GM19023 (cell line): ENCODE results near the gene ADCY7.
A peak's percentile ranks its signal among the peaks of the same experiment; 100 is the strongest.
"Not testable (repeated sequence)": the region's sequence is repeated elsewhere in the genome, so short reads cannot be mapped to it uniquely, and the experiment has no call there.

Source experiments
- ATAC-seq: cut with Tn5 transposase; IDR thresholded peaks from one replicate; pipeline ENCODE4 v1.9.1; 2021; ENCODE audit warnings: mild to moderate bottlenecking, moderate library complexity; ENCODE audit not compliant: unreplicated experiment

The ADCY7 gene

DNA sequence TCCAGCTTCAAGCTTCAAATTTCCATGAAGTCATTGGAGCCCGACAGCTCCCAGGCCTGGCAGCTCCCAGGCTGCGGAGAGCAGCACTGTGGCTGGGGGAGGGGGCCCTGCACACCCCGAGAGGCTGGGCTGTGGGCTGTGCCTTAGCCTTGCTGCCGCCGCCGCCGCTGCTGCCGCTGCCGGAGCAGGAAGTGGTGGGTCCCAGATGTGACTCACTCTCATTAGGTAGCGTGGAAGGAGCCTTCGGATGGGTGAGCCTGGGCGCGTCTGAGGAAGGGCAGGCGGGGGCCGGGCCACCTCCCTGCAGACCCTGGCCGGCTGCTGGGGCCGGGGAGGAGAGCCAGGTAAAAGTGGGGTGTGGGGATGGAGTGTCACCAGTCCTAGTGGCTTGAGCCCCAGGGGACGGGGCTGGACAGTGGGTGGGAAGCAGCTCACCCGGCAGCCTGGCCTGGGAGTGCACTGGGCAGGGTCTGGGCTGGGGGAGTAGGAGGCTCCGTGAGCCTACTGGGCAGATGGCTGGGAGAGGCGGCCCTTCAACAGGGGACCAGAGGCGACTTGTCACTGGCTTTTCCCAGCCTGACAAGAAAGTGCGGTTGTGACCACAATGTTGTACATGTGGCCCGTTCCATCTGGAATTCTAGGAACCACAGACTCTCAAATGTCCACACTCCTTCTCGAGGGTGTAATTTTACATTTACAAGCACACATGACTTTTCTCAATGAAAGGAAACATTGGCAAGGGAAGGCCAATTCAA, at the start of gene ADCY7:
Gene ADCY7 (plus strand): TSS at position 215 of the 755 bp plus-strand sequence. CDS start 21,629 bp downstream, outside the sequence.
- peak; percentile 80 for ATAC-seq

DNA sequence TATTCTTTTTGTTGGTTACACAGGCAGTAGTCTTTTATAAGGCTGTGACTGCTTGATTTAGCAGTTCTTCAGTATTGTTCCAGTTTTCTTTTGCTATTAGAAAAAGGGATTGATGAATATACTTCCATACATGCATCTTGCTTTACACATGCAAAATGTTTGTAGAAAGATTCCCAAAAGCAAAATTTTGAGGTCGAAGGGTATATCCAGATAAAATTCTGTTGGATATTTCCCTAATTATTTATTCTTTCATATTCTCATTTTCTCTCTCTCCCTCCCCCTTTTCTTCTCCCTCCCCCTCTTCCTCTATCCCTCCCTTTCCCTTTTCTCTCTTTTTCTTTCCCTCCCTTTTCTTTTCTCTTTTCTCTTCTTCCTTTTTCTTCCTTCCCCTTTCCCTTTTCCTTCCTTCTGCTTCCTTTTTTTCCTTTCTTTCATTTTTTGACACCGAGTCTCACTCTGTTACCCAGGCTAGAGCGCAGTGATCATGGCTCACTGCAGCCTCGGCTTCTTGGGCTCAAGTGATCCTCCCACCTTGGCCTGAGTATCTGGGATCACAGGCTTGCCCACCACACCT, 46.9 kb upstream of the ADCY7 start:
- ATAC-seq, result no peak

DNA sequence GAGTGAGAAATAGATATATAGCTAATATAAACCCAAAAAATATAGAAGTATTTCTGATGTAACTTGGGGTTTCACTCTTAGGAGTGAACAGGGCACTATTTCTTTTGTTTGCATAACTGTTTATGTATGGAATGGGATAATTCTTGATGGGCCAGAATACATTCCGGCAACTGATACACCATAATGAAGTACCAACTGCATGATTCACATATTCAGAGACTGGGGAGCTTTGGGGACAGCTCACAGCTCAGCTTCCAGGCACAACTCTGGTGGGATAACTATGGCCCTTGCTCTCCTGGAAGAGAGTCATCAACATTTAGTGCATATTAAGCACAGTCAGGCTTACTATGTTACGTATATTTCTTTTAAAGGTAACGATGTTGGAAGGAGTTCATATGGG, 42.1 kb upstream of the ADCY7 start:
- no peak for ATAC-seq

DNA sequence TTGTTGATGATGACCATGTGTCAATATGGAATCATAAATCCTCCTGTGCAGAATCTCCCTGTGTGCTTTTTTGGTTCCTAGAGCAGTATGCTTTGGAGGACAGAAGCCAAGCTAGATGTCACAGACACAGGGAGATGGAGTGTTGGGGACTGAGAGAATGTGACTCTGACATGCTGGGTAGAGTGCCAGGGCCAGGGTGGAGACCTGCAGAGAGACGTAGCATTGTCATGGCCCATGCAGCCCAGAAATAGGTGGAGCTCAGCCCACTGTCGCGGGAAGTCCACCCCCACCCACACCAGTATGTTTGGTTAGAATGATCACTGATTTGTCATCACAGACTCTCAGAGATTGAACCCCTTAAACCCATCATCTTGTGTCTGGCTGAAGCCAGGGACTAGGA, 39.2 kb upstream of the ADCY7 start:
- ATAC-seq, result no peak

DNA sequence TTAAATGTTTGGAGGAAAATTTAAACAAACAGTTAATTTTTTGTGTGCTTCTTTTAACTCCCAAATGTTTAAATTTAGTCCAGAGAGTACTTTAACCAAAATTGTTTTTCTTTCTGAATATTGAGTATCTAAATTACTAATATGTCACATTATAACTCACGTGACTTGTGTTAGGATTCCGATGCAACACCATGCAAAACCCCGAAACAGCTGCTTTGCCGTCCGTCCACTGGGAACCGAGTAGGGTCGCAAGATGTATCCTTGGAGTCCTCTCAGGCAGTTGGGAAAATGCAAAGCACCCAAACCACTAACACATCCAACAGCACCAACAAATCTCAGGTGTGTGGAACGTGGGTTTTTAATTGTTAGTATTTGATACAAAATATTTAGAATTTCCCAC, 38.7 kb upstream of the ADCY7 start:
- no peak for ATAC-seq

DNA sequence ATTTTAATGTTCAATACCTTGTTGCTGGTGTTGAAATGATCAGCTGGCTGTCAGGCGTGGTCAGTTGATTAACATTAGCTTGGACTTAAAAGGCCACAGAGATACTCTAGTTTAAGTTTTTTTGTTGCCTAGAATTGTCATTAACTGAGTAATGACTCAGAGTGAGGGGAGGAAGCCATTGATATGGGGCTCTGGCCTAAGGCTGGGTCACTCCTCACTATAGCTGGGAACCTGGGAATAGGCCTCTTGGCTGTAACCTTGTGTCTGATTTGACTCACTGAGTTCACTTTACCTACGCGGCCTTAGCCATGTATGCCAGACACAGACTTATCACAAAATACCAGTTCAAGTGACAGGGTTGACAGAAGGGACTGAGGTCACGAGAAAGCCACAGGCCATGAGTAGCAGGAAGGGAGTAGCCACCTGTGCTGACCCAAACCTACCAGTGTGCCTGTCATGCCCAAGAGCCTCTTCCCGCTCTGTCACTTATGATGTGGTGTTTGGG, 37.9 kb upstream of the ADCY7 start:
- ATAC-seq, result no peak

DNA sequence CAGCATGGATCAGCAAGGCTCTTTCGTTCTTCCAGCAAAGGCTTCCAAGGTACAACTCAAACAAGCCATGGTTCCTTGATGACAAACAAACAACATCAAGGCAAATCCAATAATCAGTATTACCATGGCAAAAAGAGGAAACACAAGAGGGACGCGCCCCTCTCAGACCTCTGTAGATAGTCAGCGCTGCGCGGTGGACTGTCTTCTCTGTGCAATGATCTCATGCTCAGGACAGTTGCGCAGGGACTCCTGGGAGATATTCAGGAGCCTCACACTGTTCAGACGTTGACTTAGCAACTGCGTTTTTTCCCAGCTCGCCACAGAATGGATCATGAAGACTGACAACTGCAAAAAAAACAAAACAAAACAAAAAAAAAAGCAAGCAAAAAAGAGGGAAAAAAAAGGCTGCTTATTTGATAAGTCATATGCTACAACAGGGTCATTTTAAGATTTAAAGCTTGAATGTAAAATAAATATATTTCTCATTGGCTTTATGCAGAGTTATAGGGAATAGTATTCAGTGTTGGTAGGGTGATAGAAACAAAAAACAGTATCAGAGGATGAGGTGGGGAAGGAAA, 37.1 kb upstream of the ADCY7 start:
- no peak for ATAC-seq

DNA sequence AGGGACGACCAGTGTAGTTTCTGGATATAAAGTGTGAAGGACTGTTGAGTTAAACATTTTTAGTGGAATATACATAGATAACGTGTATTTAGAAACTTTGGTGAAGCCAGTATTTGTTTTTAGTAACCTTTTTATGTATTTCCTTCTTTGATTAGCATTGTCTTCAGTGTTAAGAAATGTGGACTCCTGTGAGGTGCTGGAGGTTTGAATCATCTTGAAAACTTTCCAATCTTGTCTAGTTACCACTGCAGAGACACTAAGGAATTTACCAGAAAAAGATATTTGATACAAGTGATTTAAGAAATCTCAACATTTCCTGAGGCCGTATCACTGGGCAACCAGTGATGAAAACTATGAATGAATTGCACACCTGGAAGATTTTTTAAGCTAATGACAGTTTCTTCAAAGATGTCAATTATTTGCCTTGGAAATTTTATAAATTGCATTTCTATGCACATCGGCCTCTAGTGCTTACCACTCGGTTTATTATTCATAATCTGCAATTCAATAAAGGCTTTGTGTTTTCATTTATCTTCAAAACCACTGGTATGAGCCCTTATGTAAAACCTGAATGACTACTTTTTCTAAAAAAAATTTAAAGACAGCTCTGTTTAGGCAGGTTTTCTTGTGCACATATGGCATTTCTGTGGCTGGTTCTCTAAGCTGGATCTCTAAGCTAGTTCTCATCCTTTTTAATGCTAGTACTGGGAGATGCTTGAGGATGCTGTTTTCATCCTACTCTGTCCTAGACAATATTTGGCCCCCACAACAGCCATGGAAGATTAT, 31.4 kb upstream of the ADCY7 start:
- no peak for ATAC-seq

DNA sequence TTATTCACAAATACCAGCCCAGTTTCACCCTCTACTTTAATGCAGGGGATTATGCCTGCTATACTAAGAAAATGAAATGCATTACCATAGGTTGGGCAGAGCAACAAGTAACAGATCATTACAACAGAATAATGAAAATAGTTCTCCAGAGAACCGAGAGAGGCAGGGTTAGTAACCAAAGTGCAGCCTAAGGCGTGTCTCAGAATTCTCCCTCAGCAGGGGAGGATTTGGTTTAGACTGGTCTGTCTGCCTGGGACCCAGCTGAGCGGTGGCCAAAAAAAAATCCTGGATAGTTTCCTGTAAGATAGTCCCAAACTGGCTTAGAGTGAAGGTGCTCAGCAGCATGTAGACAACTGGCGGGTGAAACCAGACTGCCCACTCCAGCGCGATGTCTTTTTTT, 30.8 kb upstream of the ADCY7 start:
- ATAC-seq, result no peak

DNA sequence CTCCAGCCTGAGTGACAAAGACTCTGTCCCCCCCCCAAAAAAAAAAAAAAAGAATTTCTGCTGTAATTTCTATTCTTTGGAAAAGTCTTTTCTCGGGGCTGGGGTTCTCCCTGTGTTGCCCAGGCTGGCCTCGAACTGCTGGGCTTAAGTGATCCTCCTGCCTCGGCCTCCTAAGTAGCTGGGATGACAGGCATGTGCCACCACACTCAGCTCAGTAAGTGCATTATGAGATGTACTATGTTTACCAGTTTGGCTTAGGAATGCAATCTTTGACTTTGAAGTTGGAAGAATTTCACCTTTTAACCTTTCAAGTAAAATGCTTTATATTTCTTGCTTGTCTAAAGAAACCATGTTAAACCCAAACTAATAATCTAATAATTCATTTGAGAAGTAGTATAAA, 28.0 kb upstream of the ADCY7 start:
- ATAC-seq, result no peak

DNA sequence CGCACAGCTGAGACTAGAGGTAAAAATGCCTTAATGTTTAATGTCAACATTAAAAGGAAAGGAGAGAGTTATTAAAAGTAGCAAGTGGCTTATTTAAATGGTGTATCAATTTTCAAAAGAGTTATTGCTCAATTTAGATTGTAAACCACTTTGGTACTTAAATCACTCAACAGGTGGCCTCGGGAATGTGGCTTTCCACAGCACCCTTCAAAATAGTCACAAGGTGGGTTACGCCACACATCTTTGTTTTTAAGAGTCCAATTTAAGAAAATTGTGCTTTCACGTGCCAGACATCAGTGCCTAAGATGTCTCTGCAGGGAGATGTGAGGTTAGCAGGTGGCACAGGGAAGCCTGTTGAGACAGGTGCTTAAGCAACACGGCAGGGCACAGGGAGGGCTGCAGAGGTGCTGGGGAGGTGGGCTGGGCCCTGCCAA, 27.5 kb upstream of the ADCY7 start:
- no peak for ATAC-seq

DNA sequence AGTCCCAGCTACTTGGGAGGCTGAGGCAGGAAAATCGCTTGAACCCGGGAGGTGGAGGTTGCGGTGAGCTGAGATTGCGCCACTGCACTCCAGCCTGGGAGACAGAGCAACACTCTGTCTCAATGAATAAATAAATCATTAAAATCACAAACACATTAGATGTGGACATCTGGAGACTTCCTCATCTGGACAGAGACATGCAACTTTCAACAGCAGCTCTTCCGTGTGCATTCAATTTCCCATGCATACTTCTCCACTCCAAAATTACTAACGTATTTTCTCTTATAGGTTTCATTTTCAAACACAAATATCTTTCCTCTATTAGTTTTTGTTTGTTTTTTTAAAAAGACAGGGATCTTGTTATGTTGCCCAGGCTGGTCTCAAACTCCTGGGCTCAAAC, 23.3 kb upstream of the ADCY7 start:
- ATAC-seq, result not testable (repeated sequence)

DNA sequence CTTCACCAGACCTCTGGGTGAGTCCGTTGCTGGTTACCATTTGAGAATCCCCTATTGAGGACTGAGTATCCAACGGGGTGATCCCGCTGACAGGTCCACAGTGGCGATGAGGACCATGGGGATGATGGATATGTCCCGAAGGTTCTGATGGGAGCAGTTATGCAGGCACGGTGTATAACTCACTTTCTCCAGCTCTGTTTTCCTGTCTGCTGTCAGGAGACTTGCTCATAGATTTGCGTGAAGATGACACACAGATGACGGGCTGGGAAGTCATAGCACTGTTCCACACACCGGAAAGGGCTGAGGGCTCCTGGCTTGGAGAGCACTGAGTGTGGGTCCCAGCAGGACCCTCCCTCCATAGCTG, 22.2 kb upstream of the ADCY7 start:
- ATAC-seq, result no peak

DNA sequence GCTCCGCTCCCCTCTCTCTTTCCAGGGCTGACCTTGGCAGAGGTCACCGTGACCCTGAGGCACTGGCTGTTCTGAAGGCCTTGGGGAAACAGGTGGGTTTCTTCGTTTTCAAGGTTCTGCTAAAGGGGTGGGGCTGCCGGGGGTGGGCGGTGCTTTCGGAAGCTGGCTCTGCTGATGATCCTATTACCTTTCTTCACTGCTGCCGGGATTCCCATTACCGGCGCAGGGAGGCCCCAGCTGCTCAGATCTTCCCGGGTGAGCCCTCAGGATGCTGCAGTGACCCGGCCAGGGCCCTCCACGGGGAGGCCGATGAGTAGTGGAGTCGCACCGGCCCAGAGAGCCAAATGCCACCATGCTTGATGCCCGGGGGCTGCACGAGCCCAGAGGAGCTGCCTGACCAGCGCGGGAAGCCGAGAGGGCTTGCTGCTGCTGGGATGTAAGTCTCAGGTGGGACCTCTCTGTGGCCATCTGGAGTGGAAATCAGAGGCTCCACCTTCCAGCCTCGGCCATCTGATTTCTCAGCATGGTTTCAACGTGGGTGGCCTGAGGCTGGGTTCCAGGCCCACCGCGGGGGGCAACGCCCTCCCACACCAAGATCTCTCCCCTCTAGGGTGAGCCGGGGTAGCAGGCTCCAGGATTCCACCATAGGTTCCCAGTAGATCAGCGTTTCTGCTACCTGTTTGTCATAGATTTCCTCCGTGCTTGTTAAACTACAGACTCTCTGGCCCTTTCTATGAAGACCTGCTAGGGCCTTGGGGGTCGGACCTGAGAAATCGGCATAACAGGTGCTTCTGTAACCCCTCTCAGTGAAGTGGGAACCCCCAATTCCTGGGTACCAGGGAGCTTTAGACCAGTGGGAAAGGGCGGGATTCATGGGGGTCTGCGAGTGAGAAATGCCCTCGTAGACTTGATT, 21.6 kb upstream of the ADCY7 start:
- no peak for ATAC-seq

DNA sequence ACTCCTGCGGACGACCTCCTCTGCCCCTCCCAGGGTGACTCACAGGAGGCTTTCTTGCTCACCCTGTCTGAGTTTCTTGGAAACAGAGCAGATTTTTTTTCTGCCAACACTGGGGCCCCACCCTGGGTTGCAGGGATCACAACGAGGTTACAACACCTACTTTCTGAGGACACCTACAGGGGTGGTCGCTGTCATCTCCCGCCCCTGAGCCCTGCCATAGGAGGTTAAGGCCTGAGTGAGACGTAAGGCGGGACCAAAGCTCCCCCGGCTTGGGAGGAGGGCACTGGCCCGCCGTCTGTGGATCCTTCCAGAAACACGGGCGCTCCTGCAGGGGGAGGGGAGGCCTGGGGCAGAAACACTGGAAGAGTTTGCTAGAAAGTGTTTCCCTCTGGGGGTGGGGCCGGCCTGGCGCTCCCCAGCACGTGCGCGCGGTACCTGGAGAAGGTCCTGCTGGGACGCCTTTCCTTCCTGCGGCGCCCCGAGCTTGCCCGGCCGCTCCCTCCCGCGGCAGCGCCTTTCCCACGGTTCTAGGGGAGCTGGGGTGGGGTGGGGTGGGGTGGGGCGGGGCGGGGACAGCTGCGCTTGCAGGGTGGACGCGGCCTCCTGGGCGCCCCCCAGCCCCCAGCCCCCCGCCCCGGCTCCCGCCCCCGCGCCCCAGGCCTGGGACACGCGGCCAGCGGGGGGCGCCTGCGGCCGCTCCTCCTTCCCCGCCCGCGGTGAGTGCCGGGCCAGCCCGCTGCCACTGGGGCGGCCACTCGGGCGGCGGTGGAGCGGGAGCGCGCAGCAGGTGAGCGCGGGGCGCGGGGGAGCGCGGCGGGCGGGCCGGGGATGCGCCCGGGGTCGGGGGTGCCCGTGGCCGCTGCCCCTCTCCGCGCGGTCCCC, 20.7 kb upstream of the ADCY7 start:
- ATAC-seq, result peak; percentile 68

DNA sequence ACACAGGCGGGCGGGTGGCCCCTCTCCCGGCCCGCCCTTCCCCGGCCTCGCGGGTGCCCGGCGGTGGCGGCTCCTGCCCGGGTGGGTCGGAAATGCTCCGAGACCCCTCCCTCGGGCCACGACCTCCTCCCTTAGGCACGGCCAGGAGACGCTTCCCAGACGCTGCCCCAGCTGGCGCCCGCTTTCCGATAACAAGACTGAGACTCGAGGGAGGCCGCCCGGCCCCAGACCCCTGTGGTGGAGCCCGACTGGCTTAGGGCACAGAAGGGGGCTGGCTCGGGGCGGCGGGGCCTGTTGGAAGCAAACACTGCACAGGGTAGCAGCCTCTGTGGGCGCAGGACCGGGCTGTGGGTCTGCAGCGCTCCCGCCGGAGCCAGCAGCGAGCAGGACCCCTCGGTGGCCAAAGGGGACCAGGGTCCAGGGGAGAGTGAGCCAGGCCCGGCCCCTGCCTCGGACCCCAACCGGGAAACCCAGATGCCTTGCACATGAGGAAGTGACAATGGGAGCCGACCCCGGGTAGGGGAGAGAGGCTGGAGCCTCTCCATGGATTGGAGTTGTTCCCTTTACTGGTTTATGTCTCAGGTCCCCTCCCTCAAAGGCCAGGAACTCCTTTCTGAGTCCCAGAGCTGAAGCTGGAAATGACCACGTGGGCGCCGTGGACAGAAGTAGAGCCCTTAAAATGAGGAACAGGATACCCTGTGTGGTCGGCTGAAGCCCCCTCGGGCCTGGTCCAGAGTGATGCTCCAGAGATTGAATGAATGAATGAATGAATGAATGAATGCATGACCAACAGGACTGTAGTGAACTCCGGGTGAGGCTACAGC, 19.8 kb upstream of the ADCY7 start:
- peak; percentile 20 for ATAC-seq

DNA sequence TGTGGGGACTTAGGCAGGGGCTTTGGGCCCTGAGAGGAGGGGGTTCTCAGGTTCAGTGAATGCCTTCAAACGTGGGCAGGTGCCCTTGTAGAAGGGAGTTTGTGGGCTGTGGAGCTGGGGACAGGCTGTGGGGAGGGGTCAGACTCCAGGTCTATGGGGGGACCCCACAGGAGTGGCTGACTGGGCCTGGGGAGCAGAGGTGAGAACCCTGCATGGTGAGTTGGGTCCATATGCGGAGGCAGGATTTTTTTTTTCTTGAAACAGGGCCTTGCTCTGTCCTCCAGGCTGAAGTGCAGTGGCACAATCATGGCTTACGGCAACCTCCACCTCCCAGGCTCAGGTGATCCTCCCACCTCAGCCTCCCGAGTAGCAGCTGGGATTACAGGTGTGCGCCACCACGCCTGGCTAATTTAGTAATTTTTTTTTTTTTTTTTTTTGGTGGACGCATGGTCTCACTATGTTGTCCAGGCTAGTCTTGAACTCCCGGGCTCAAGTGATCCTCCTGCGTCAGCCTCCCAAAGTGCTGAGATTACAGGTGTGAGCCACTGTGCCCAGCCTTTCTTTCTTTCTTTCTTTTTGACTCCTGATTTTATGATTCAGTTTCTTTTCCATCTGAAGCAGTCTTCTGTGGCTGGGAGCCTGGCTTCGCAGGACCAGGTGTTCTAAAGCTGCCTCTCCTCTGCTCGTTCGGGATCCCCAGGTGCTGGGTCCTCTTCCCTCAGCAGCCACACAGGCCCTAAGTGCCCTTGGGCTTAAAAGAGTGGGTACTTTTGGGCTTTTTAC, 19.0 kb upstream of the ADCY7 start:
- ATAC-seq, result no peak
